Sigmoid colon (tissue), 7 donors: ENCODE results near the gene COL25A1. TPM values are rescaled to one million over a fixed set of nuclear protein-coding genes. Genes with fewer than 3 reads are reported as not detected.

Source experiments
- DNase-seq: peaks from one replicate; pipeline ENCODE4 v3.0.0-alpha.2; 2019
- H3K27ac ChIP-seq, 4 donors: fragments of 200-600 bp; sonication (generic); one replicate each; pipeline ENCODE4 v1.5.1; 2016 to 2019; ENCODE audit warnings: mild to moderate bottlenecking in 1 of 4
- H3K27me3 ChIP-seq, 3 donors: fragments of 200-600 bp; sonication (generic); one replicate each; pipeline ENCODE4 v1.5.1; 2019; ENCODE audit warnings: mild to moderate bottlenecking in 1 of 3
- H3K36me3 ChIP-seq, 4 donors: fragments of 200-600 bp; sonication (generic); one replicate each; pipeline ENCODE4 v1.5.1; 2016 to 2019
- H3K4me1 ChIP-seq, 4 donors: fragments of 200-600 bp; sonication (generic); one replicate each; pipeline ENCODE4 v1.5.1; 2017 to 2019
- H3K4me3 ChIP-seq, 4 donors: fragments of 200-600 bp; sonication (generic); one replicate each; pipeline ENCODE4 v1.5.1; 2017 to 2019; ENCODE audit warnings: mild to moderate bottlenecking in 2 of 4, moderate library complexity in 1 of 4
- H3K9me3 ChIP-seq, 4 donors: fragments of 200-600 bp in 3 of 4; sonication (generic) in 3 of 4; one replicate each; pipeline versions ENCODE4 v1.5.1 to v1.6.1; 2013 to 2019
- EP300 ChIP-seq, 4 donors: sonication (generic); formaldehyde crosslinking; IDR thresholded peaks; one replicate each; pipeline ENCODE4 v1.6.1; 2017; ENCODE audit warnings: antibody characterized with exemption in 4 of 4
- POLR2A ChIP-seq, 2 donors: fragments of 450-650 bp; IDR thresholded peaks; one replicate each; pipeline ENCODE4 v1.6.1; 2016; ENCODE audit warnings: antibody characterized with exemption in 2 of 2, mild to moderate bottlenecking in 2 of 2, moderate library complexity in 2 of 2
- POLR2AphosphoS5 ChIP-seq, 4 donors: sonication (generic); formaldehyde crosslinking; IDR thresholded peaks; one replicate each; pipeline ENCODE4 v1.6.1; 2017; ENCODE audit warnings: antibody characterized with exemption in 4 of 4
- WGBS, 2 donors: extraction: QIAGEN DNeasy Blood & Tissue Kit; methylation state at CpG; one replicate each; pipeline ENCODE4 v1.1.7; 2013; 5-methylcytosine and 5-hydroxymethylcytosine counted together
- intact Hi-C: fragments of 100-400 bp; cut with DNase I; formaldehyde crosslinking; loops from one replicate; pipeline ENCODE4 v1.15.1; 2023
- polyA plus RNA-seq, 3 donors: library from polyadenylated mRNA; stranded (reverse); fragments of 200-250 nt; gene quantifications; one replicate each; pipeline ENCODE4 v1.2.3, GENCODE V29; 2013
- total RNA-seq, 4 donors: library from RNA; depleted of rRNA; stranded (reverse); fragments of >200 nt; gene quantifications; one replicate each; pipeline ENCODE4 v1.1.0, GENCODE V29; 2016
- TF ChIP-seq, protein P1 (sequence below), 4 experiments: fragments of 450-650 bp in 3 of 4; fragments of 200-600 bp in 1 of 4; IDR thresholded peaks; one replicate each; pipeline ENCODE4 v1.5.1; 2016 to 2019; ENCODE audit warnings: antibody characterized with exemption in 4 of 4, mild to moderate bottlenecking in 3 of 4, moderate library complexity in 2 of 4
- donor health status: healthy with polysubstance abuse.
- donor health status: Bipolar disorder and iron deficiency.
- donor health status: healthy.

The COL25A1 gene
- total and polyA plus RNA-seq, 7 donors: 0.15 to 1.4 (median 0.41) TPM; not detected in 2

DNA sequence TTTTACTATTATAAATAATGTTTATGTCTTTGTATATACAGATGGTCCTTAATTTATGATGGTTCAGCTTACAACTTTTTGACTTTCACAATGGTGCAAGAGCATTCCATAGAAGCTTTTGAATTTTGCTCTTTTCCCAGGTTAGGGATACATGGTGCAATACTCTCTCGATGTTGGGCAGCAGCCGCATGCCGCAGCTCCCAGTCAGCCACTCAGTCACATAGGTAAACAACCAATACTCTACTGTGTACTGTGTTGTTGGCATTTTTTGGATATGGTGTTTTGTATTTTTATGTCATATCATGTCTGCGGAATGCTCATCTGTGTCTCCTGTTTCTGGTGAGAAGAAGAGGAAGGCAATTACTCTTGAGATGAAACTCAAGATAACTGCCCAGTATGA lies 281.6 kb downstream of the COL25A1 start:
- Histone ChIP-seq H3K4me1 (peaks cover 0 to 8% (median 0%) of the 10 kb centered on the region in 4 donors), H3K27me3 (no peaks in the 10 kb centered on the region), H3K9me3 (peaks cover 0 to 3% (median 0%) of the 10 kb centered on the region in 4 donors), H3K4me3 (no peak overlapping the region), H3K27ac (no peak overlapping the region), H3K36me3 (no peaks in the 10 kb centered on the region)
- intact Hi-C loops: no loop called here
- WGBS, 2 donors: 96 to 97% methylated on average over 4 of the region's 4 CpGs
- TF ChIP-seq EP300 (IDR thresholded peaks at IDR 0.05) (no peak), POLR2A (IDR thresholded peaks at IDR 0.05) (no peak), POLR2AphosphoS5 (IDR thresholded peaks at IDR 0.05) (no peak)
- TF ChIP-seq, protein P1, sequence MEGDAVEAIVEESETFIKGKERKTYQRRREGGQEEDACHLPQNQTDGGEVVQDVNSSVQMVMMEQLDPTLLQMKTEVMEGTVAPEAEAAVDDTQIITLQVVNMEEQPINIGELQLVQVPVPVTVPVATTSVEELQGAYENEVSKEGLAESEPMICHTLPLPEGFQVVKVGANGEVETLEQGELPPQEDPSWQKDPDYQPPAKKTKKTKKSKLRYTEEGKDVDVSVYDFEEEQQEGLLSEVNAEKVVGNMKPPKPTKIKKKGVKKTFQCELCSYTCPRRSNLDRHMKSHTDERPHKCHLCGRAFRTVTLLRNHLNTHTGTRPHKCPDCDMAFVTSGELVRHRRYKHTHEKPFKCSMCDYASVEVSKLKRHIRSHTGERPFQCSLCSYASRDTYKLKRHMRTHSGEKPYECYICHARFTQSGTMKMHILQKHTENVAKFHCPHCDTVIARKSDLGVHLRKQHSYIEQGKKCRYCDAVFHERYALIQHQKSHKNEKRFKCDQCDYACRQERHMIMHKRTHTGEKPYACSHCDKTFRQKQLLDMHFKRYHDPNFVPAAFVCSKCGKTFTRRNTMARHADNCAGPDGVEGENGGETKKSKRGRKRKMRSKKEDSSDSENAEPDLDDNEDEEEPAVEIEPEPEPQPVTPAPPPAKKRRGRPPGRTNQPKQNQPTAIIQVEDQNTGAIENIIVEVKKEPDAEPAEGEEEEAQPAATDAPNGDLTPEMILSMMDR (IDR thresholded peaks at IDR 0.05): no peak
- no peak for DNase-seq

- Histone ChIP-seq H3K36me3 (no peaks in the 10 kb centered on the region), H3K27me3 (no peaks in the 10 kb centered on the region), H3K4me3 (no peak overlapping the region), H3K9me3 (no peaks in the 10 kb centered on the region), H3K27ac (no peak overlapping the region), H3K4me1 (no peaks in the 10 kb centered on the region)
- 82 to 90% methylated on average over 5 of the region's 5 CpGs for WGBS, 2 donors
- DNase-seq: peak; percentile 62
- TF ChIP-seq, protein P1 (IDR thresholded peaks at IDR 0.05): no peak
- TF ChIP-seq POLR2AphosphoS5 (IDR thresholded peaks at IDR 0.05) (no peak), EP300 (IDR thresholded peaks at IDR 0.05) (no peak), POLR2A (IDR thresholded peaks at IDR 0.05) (no peak)
- intact Hi-C loops: no loop called here
Observed at GRCh38 chr4:109016200-109016599, 286.3 kb downstream of the COL25A1 start.

DNA sequence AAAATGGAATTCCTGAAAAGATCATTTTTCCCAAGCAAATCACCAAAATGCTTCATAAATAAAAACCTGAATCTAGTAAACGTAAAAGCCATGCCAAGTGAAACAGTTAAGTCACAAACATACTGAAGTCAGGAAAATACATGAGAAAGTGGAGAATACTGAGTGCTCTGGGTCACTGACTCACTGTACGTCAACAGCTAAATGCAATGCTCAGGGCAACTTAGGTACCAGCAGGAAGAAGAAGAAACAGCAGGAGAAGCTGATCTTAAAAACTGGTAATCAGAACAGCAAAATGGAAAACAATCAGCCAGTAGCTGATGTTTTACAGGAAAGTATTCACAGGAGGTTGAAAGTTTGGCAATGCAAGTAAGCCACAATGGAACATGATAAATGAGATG lies 287.0 kb downstream of the COL25A1 start:
- no peak overlapping the region for H3K4me3 ChIP-seq
- TF ChIP-seq POLR2AphosphoS5 (IDR thresholded peaks at IDR 0.05) (no peak), EP300 (IDR thresholded peaks at IDR 0.05) (no peak), POLR2A (IDR thresholded peaks at IDR 0.05) (no peak)
- TF ChIP-seq, protein P1 (IDR thresholded peaks at IDR 0.05): no peak
- H3K36me3 ChIP-seq: no peaks in the 10 kb centered on the region
- H3K9me3 ChIP-seq: no peaks in the 10 kb centered on the region
- H3K4me1 ChIP-seq: no peaks in the 10 kb centered on the region
- no peaks in the 10 kb centered on the region for H3K27me3 ChIP-seq
- intact Hi-C loops: no loop called here
- no peak overlapping the region for H3K27ac ChIP-seq
- 46 to 89% methylated on average over 2 of the region's 2 CpGs for WGBS, 2 donors
- DNase-seq: no peak

- intact Hi-C loops: no loop called here
- H3K27ac ChIP-seq: no peak overlapping the region
- H3K4me1 ChIP-seq: no peaks in the 10 kb centered on the region
- no peaks in the 10 kb centered on the region for H3K9me3 ChIP-seq
- no peak for DNase-seq
- no peaks in the 10 kb centered on the region for H3K27me3 ChIP-seq
- H3K4me3 ChIP-seq: no peak overlapping the region
- WGBS, 2 donors: 82 to 91% methylated on average over 11 of the region's 11 CpGs
- no peaks in the 10 kb centered on the region for H3K36me3 ChIP-seq
- TF ChIP-seq POLR2AphosphoS5 (IDR thresholded peaks at IDR 0.05) (no peak), EP300 (IDR thresholded peaks at IDR 0.05) (no peak), POLR2A (IDR thresholded peaks at IDR 0.05) (no peak)
- TF ChIP-seq, protein P1 (IDR thresholded peaks at IDR 0.05): no peak
Observed at GRCh38 chr4:109014593-109015412, 287.7 kb downstream of the COL25A1 start.
